ENCODE measurements around the gene SYNPO. TPM values are rescaled to one million over a fixed set of nuclear protein-coding genes. Genes with fewer than 3 reads are reported as not detected.

The SYNPO gene
- total RNA-seq, 1 donor from 2014 or later: 715 TPM

- H3K4me1 ChIP-seq: peaks cover 94% of the 10 kb centered on the region
These were observed 15.3 kb upstream of the SYNPO start for GRCh38 chr5:150625164-150625535.

GRCh38 chr5:150625831-150626746, 14.4 kb upstream of the SYNPO start:
- peaks cover 94% of the 10 kb centered on the region for H3K4me1 ChIP-seq
- no peak for DNase-seq
- no peak for TF ChIP-seq CTCF (IDR thresholded peaks at IDR 0.05; ENCODE audit: borderline replicate concordance)
- H3K36me3 ChIP-seq: no peaks in the 10 kb centered on the region
- no peaks in the 10 kb centered on the region for H3K27me3 ChIP-seq (ENCODE audit: low read depth)
- no peaks in the 10 kb centered on the region for H3K9me3 ChIP-seq (replicated peaks)
- H3K27ac ChIP-seq (replicated peaks): peak overlapping the region; percentile 99
- peak overlapping the region; percentile 93 for H3K4me3 ChIP-seq
- intact Hi-C loops (cut with micrococcal nuclease): no loop called here

More at GRCh38 chr5:150625164-150625535, 15.3 kb upstream of the SYNPO start:
- Histone ChIP-seq H3K9me3 (replicated peaks) (no peaks in the 10 kb centered on the region), H3K27ac (replicated peaks) (peak overlapping the region; percentile 99), H3K4me3 (peak overlapping the region; percentile 93), H3K36me3 (no peaks in the 10 kb centered on the region), H3K27me3 (ENCODE audit: low read depth) (no peaks in the 10 kb centered on the region)
- DNase-seq: peak; percentile 63
- TF ChIP-seq CTCF (IDR thresholded peaks at IDR 0.05; ENCODE audit: borderline replicate concordance): no peak
- intact Hi-C loops (cut with micrococcal nuclease): no loop called here

- H3K4me3 ChIP-seq: peak overlapping the region; percentile 93
- intact Hi-C loops (cut with micrococcal nuclease): no loop called here
- TF ChIP-seq CTCF (IDR thresholded peaks at IDR 0.05; ENCODE audit: borderline replicate concordance): no peak
- peak overlapping the region; percentile 99 for H3K27ac ChIP-seq (replicated peaks)
- H3K36me3 ChIP-seq: no peaks in the 10 kb centered on the region
- H3K27me3 ChIP-seq (ENCODE audit: low read depth): no peaks in the 10 kb centered on the region
- no peaks in the 10 kb centered on the region for H3K9me3 ChIP-seq (replicated peaks)
- DNase-seq: peak; percentile 48
- peaks cover 94% of the 10 kb centered on the region for H3K4me1 ChIP-seq
These were observed 13.6 kb upstream of the SYNPO start for GRCh38 chr5:150626853-150627276.

- intact Hi-C loops (cut with micrococcal nuclease): no loop called here
- no peaks in the 10 kb centered on the region for H3K36me3 ChIP-seq
- no peak for TF ChIP-seq CTCF (IDR thresholded peaks at IDR 0.05; ENCODE audit: borderline replicate concordance)
- peak overlapping the region; percentile 99 for H3K27ac ChIP-seq (replicated peaks)
- H3K9me3 ChIP-seq (replicated peaks): no peaks in the 10 kb centered on the region
- H3K4me1 ChIP-seq: peaks cover 94% of the 10 kb centered on the region
- no peaks in the 10 kb centered on the region for H3K27me3 ChIP-seq (ENCODE audit: low read depth)
- no peak for DNase-seq
- H3K4me3 ChIP-seq: peak overlapping the region; percentile 93
These were observed 12.5 kb upstream of the SYNPO start for GRCh38 chr5:150627731-150628545.

- Histone ChIP-seq H3K27ac (replicated peaks) (peak overlapping the region; percentile 99), H3K27me3 (ENCODE audit: low read depth) (no peaks in the 10 kb centered on the region), H3K9me3 (replicated peaks) (no peaks in the 10 kb centered on the region), H3K4me3 (peak overlapping the region; percentile 93), H3K36me3 (no peaks in the 10 kb centered on the region), H3K4me1 (peaks cover 89% of the 10 kb centered on the region)
- no peak for TF ChIP-seq CTCF (IDR thresholded peaks at IDR 0.05; ENCODE audit: borderline replicate concordance)
- DNase-seq: no peak
- intact Hi-C loops (cut with micrococcal nuclease): no loop called here
These were observed 11.4 kb upstream of the SYNPO start for GRCh38 chr5:150628936-150629485.

All from left ventricle myocardium inferior (tissue), 1 donor.